Keratinocyte (primary cell): ENCODE results near the gene CCND1. TPM values are rescaled to one million over a fixed set of nuclear protein-coding genes. Genes with fewer than 3 reads are reported as not detected.
A peak's percentile ranks its signal among the peaks of the same experiment; 100 is the strongest.

ENCODE experiments used
- DNase-seq: peaks from one replicate; pipeline ENCODE4 v3.0.0-alpha.2; 2011; ENCODE audit warnings: low read depth, missing footprints, low spot score
- FAIRE-seq: peaks from 2 replicates; lab custom pipeline; 2011; peaks lifted over from hg19 to GRCh38; lab: Jason Lieb, UNC
- H2AFZ ChIP-seq: 2 replicates; pipeline ENCODE4 v1.6.0; 2012; ENCODE audit warnings: low read length, control low read depth, inconsistent platforms; ENCODE audit not compliant: control insufficient read depth
- H3K27ac ChIP-seq: 2 replicates; pipeline ENCODE4 v1.5.1; 2011; ENCODE audit warnings: low read length; ENCODE audit not compliant: control insufficient read depth, insufficient read depth
- H3K27me3 ChIP-seq: 3 replicates; pipeline ENCODE4 v1.6.0; 2011; ENCODE audit warnings: low read length; ENCODE audit not compliant: control insufficient read depth, insufficient read depth; ENCODE audit errors: extremely low read depth
- H3K36me3 ChIP-seq, 2 experiments: 2 replicates in 1 of 2; 3 replicates in 1 of 2; pipeline ENCODE4 v1.5.1; 2011; ENCODE audit warnings: low read length in 2 of 2, mild to moderate bottlenecking in 1 of 2; ENCODE audit not compliant: control insufficient read depth in 2 of 2, insufficient read depth in 2 of 2; ENCODE audit errors: extremely low read depth in 1 of 2
- H3K4me1 ChIP-seq: 3 replicates; pipeline ENCODE4 v1.5.1; 2011; ENCODE audit warnings: low read length; ENCODE audit not compliant: control insufficient read depth, insufficient read depth; ENCODE audit errors: extremely low read depth
- H3K4me2 ChIP-seq: 3 replicates; pipeline ENCODE4 v1.6.0; 2011; ENCODE audit warnings: low read depth, low read length; ENCODE audit not compliant: control insufficient read depth, insufficient read depth; ENCODE audit errors: extremely low read depth
- H3K4me3 ChIP-seq, 3 experiments: fragments of 200-600 bp in 1 of 3; sonication (generic) in 1 of 3; 2 replicates in 2 of 3; 3 replicates in 1 of 3; pipeline ENCODE4 v1.5.1; 2011 to 2016; ENCODE audit warnings: low read length in 3 of 3, mild to moderate bottlenecking in 3 of 3, control low read depth in 2 of 3, inconsistent platforms in 1 of 3, low read depth in 1 of 3, mixed read lengths in 1 of 3, mixed run types in 1 of 3, moderate library complexity in 1 of 3; ENCODE audit not compliant: control insufficient read depth in 2 of 3, insufficient read depth in 2 of 3; ENCODE audit errors: extremely low read depth in 1 of 3
- H3K79me2 ChIP-seq: 2 replicates; pipeline ENCODE4 v1.6.0; 2012; ENCODE audit warnings: low read length; ENCODE audit not compliant: control insufficient read depth, insufficient read depth
- H3K9ac ChIP-seq: 3 replicates; pipeline ENCODE4 v1.6.0; 2011; ENCODE audit warnings: low read length; ENCODE audit not compliant: control insufficient read depth, insufficient read depth; ENCODE audit errors: extremely low read depth
- H3K9me1 ChIP-seq: 3 replicates; pipeline ENCODE4 v1.6.0; 2011; ENCODE audit warnings: low read length; ENCODE audit not compliant: control insufficient read depth, insufficient read depth; ENCODE audit errors: extremely low read depth
- H3K9me3 ChIP-seq: 2 replicates; pipeline ENCODE4 v1.5.1; 2012; ENCODE audit warnings: low read depth, low read length; ENCODE audit not compliant: control insufficient read depth
- H4K20me1 ChIP-seq: 3 replicates; pipeline ENCODE4 v1.6.0; 2011; ENCODE audit warnings: low read length; ENCODE audit not compliant: control insufficient read depth, insufficient read depth; ENCODE audit errors: extremely low read depth
- CTCF ChIP-seq, 3 experiments: IDR thresholded peaks in 1 of 3; conservative IDR thresholded peaks in 1 of 3; optimal IDR thresholded peaks in 1 of 3; 2 replicates in 2 of 3; 3 replicates in 1 of 3; pipeline versions ENCODE3 to v1.5.1; 2011; ENCODE audit warnings: low read length in 3 of 3, mild to moderate bottlenecking in 3 of 3, moderate library complexity in 2 of 3, control low read depth in 1 of 3, inconsistent platforms in 1 of 3; ENCODE audit not compliant: insufficient read depth in 2 of 3; ENCODE audit errors: extremely low read depth in 1 of 3
- EZH2 ChIP-seq: IDR thresholded peaks from one replicate; pipeline ENCODE4 v1.6.1; 2012; ENCODE audit warnings: inconsistent platforms, mild to moderate bottlenecking, low read length, moderate library complexity
- dilution Hi-C: fragments of 300-500 bp; cut with MboI; formaldehyde crosslinking; loops from one replicate; pipeline ENCODE4 v1.7.0; 2020; ENCODE audit warnings: low sequenced_read_pairs; ENCODE audit not compliant: extremely low pct_ligation_motif_present
- polyA plus RNA-seq, 5 experiments: library from polyadenylated mRNA; depleted of rRNA in 3 of 5; stranded (reverse) in 3 of 5; stranded (forward) in 1 of 5; unstranded in 1 of 5; fragments of >200 nt; gene quantifications; 1 replicate in 1 of 5; 2 replicates in 3 of 5; 3 replicates in 1 of 5; pipeline versions ENCODE4 v1.2.1 to v1.2.3, GENCODE V29; 2011 to 2012; ENCODE audit warnings: missing spikeins in 2 of 5, low read depth in 1 of 5, low replicate concordance in 1 of 5

The CCND1 gene
- polyA plus RNA-seq, 1 donor (not counting 4 experiments of a cell fraction or from before 2014, with no cell fraction given): 124 TPM

- no peak overlapping the region for H3K9ac ChIP-seq
- DNase-seq: no peak
Measured at GRCh38 chr11:69670158-69670845, 29.3 kb downstream of the CCND1 start.

GRCh38 chr11:69671734-69672465 is 30.9 kb downstream of the CCND1 start:
- H3K9ac ChIP-seq: no peak overlapping the region

More at GRCh38 chr11:69670158-69670845, 29.3 kb downstream of the CCND1 start:
- Histone ChIP-seq H3K27ac (no peak overlapping the region), H3K79me2 (peaks cover 31% of the 10 kb centered on the region), H3K9me3 (no peaks in the 10 kb centered on the region), H3K4me2 (no peak overlapping the region), H3K4me3 (no peak overlapping the region), H3K36me3 (peaks cover 16 to 29% of the 10 kb centered on the region in 2 experiments), H4K20me1 (peaks cover 2% of the 10 kb centered on the region), H3K27me3 (no peaks in the 10 kb centered on the region), H3K4me1 (peaks cover 17% of the 10 kb centered on the region), H2AFZ (no peak overlapping the region), H3K9me1 (no peaks in the 10 kb centered on the region)
- TF ChIP-seq CTCF (optimal IDR thresholded peaks at IDR 0.05 in 1 of 3, IDR thresholded peaks at IDR 0.05 in 1 of 3, conservative IDR thresholded peaks at IDR 0.05 in 1 of 3; ENCODE audit: extremely low read depth in 1 of 3, insufficient read depth in 2 of 3, low read length in 3 of 3) (peak; percentile 94 to 98 (median 95)), EZH2 (no peak)
- dilution Hi-C loops: no loop called here
- peak; percentile 86 for FAIRE-seq

More at GRCh38 chr11:69671734-69672465, 30.9 kb downstream of the CCND1 start:
- peaks cover 13 to 22% of the 10 kb centered on the region in 2 experiments for H3K36me3 ChIP-seq
- peaks cover 31% of the 10 kb centered on the region for H3K79me2 ChIP-seq
- H2AFZ ChIP-seq: no peak overlapping the region
- no peaks in the 10 kb centered on the region for H3K9me1 ChIP-seq
- TF ChIP-seq CTCF (optimal IDR thresholded peaks at IDR 0.05 in 1 of 3, IDR thresholded peaks at IDR 0.05 in 1 of 3, conservative IDR thresholded peaks at IDR 0.05 in 1 of 3; ENCODE audit: extremely low read depth in 1 of 3, insufficient read depth in 2 of 3, low read length in 3 of 3) (no peak), EZH2 (no peak)
- dilution Hi-C loops: no loop called here
- DNase-seq (no peak), FAIRE-seq (no peak)
- H3K4me3 ChIP-seq: no peak overlapping the region
- H4K20me1 ChIP-seq: peaks cover 2% of the 10 kb centered on the region
- no peak overlapping the region for H3K4me2 ChIP-seq
- no peak overlapping the region for H3K27ac ChIP-seq
- no peaks in the 10 kb centered on the region for H3K27me3 ChIP-seq
- H3K4me1 ChIP-seq: peaks cover 17% of the 10 kb centered on the region
- no peaks in the 10 kb centered on the region for H3K9me3 ChIP-seq
